K562 (cell line): ENCODE results near the gene ERAS. TPM values are rescaled to one million over a fixed set of nuclear protein-coding genes. Genes with fewer than 3 reads are reported as not detected.

Experiments used
- polyA plus RNA-seq, 8 experiments: library from polyadenylated mRNA; depleted of rRNA in 4 of 8; stranded (reverse) in 5 of 8; unstranded in 3 of 8; fragments of >200 nt; fragmentation: Nextera tagmentation in 2 of 8; fragmentation: Illumina TruSeq in 1 of 8; extraction: Ambion mirVana in 2 of 8; extraction: Trizol in 1 of 8; gene quantifications; 2 replicates each; pipeline versions ENCODE4 v1.2.1 to v1.2.3, GENCODE V29; 2011 to 2014; ENCODE audit warnings: inconsistent platforms in 1 of 8, missing spikeins in 1 of 8
- small RNA-seq: library from RNA; depleted of rRNA; stranded (forward); fragments of <200 nt; gene quantifications from one replicate; pipeline ENCODE3, GENCODE V24; 2014
- total RNA-seq, 7 experiments: library from RNA; depleted of rRNA in 6 of 7; stranded (reverse); fragments of >200 nt in 6 of 7; fragmentation: Illumina TruSeq in 2 of 7; extraction: Trizol in 2 of 7; gene quantifications; 2 replicates each; pipeline versions ENCODE4 v1.2.1 to v1.2.3, GENCODE V29; 2011 to 2021; ENCODE audit warnings: low replicate concordance in 1 of 7

ERAS gene
- total and polyA plus RNA-seq, 9 of the 15 experiments (the other 6 are each of a cell fraction or from before 2014, with no cell fraction given): 0.07 to 0.12 TPM; not detected in 7

Small RNAs within 50 kb of the gene (small RNA-seq; reads per million reads assigned to genes)
- not detected for gene RNU6-29P

Other genes starting within 250 kb of the ERAS start
Only the 7 nearest of the 17 such genes appear.
- 0.27 and 1.1 TPM in 2 replicates for gene GLOD5, start 64.8 kb upstream of the ERAS start, total RNA-seq (2014; rRNA removed)
- 1.5 and 1.7 TPM in 2 replicates for gene GLOD5, start 64.8 kb upstream of the ERAS start, total RNA-seq (2014; rRNA removed; fragmentation: Illumina TruSeq; extraction: Trizol)
- 1.7 and 2.2 TPM in 2 replicates for gene GLOD5, start 64.8 kb upstream of the ERAS start, total RNA-seq (2015; rRNA removed; fragmentation: Illumina TruSeq; extraction: Trizol)
- 1.4 and 1.9 TPM in 2 replicates for gene GLOD5, start 64.8 kb upstream of the ERAS start, total RNA-seq (2021)
- gene GLOD5, start 64.8 kb upstream of the ERAS start, polyA plus RNA-seq (2011; rRNA removed): 3.4 and 4.3 TPM in 2 replicates
- 2.2 and 3.1 TPM in 2 replicates for gene GLOD5, start 64.8 kb upstream of the ERAS start, polyA plus RNA-seq (2014; fragmentation: Illumina TruSeq; extraction: Trizol)
- 1 to 10 TPM; 3.8 to 4.4 TPM for gene GLOD5, start 64.8 kb upstream of the ERAS start, polyA plus RNA-seq (2014; fragmentation: Nextera tagmentation; extraction: Ambion mirVana)
- gene GLOD5, start 64.8 kb upstream of the ERAS start, polyA plus RNA-seq (2014; rRNA removed): 2.0 and 3.2 TPM in 2 replicates
- gene GATA1, start 39.9 kb upstream of the ERAS start, total RNA-seq (2014; rRNA removed): 205 and 244 TPM in 2 replicates
- 45.4 and 62.0 TPM in 2 replicates for gene GATA1, start 39.9 kb upstream of the ERAS start, total RNA-seq (2014; rRNA removed; fragmentation: Illumina TruSeq; extraction: Trizol)
- 115 and 116 TPM in 2 replicates for gene GATA1, start 39.9 kb upstream of the ERAS start, total RNA-seq (2015; rRNA removed; fragmentation: Illumina TruSeq; extraction: Trizol)
- 291 and 297 TPM in 2 replicates for gene GATA1, start 39.9 kb upstream of the ERAS start, total RNA-seq (2021)
- 74.3 and 167 TPM in 2 replicates for gene GATA1, start 39.9 kb upstream of the ERAS start, polyA plus RNA-seq (2011; rRNA removed)
- 273 and 284 TPM in 2 replicates for gene GATA1, start 39.9 kb upstream of the ERAS start, polyA plus RNA-seq (2014; fragmentation: Illumina TruSeq; extraction: Trizol)
- 10 to 100 TPM; 11.9 to 97.4 TPM for gene GATA1, start 39.9 kb upstream of the ERAS start, polyA plus RNA-seq (2014; fragmentation: Nextera tagmentation; extraction: Ambion mirVana)
- 206 and 246 TPM in 2 replicates for gene GATA1, start 39.9 kb upstream of the ERAS start, polyA plus RNA-seq (2014; rRNA removed)
- gene HDAC6, start 24.4 kb upstream of the ERAS start, total RNA-seq (2014; rRNA removed): 60.0 and 71.2 TPM in 2 replicates
- gene HDAC6, start 24.4 kb upstream of the ERAS start, total RNA-seq (2014; rRNA removed; fragmentation: Illumina TruSeq; extraction: Trizol): 59.0 and 66.5 TPM in 2 replicates
- gene HDAC6, start 24.4 kb upstream of the ERAS start, total RNA-seq (2015; rRNA removed; fragmentation: Illumina TruSeq; extraction: Trizol): 48.9 and 52.3 TPM in 2 replicates
- 83.1 and 91.8 TPM in 2 replicates for gene HDAC6, start 24.4 kb upstream of the ERAS start, total RNA-seq (2021)
- gene HDAC6, start 24.4 kb upstream of the ERAS start, polyA plus RNA-seq (2011; rRNA removed): 85.5 and 150 TPM in 2 replicates
- 69.1 and 86.3 TPM in 2 replicates for gene HDAC6, start 24.4 kb upstream of the ERAS start, polyA plus RNA-seq (2014; fragmentation: Illumina TruSeq; extraction: Trizol)
- 10 to 100 TPM; 29.9 to 31.4 TPM for gene HDAC6, start 24.4 kb upstream of the ERAS start, polyA plus RNA-seq (2014; fragmentation: Nextera tagmentation; extraction: Ambion mirVana)
- gene HDAC6, start 24.4 kb upstream of the ERAS start, polyA plus RNA-seq (2014; rRNA removed): 86.0 and 101 TPM in 2 replicates
- 0.54 and 0.61 TPM in 2 replicates for gene PCSK1N, start 9.1 kb downstream of the ERAS start, total RNA-seq (2014; rRNA removed)
- gene PCSK1N, start 9.1 kb downstream of the ERAS start, total RNA-seq (2014; rRNA removed; fragmentation: Illumina TruSeq; extraction: Trizol): not detected in 2 replicates
- gene PCSK1N, start 9.1 kb downstream of the ERAS start, total RNA-seq (2015; rRNA removed; fragmentation: Illumina TruSeq; extraction: Trizol): not detected in 2 replicates
- 0.36 and 0.55 TPM in 2 replicates for gene PCSK1N, start 9.1 kb downstream of the ERAS start, total RNA-seq (2021)
- gene PCSK1N, start 9.1 kb downstream of the ERAS start, polyA plus RNA-seq (2011; rRNA removed): 0.16 TPM in 1 of 2 replicates, not detected in the other
- gene PCSK1N, start 9.1 kb downstream of the ERAS start, polyA plus RNA-seq (2014; fragmentation: Illumina TruSeq; extraction: Trizol): not detected in 2 replicates
- gene PCSK1N, start 9.1 kb downstream of the ERAS start, polyA plus RNA-seq (2014; fragmentation: Nextera tagmentation; extraction: Ambion mirVana): not detected
- gene PCSK1N, start 9.1 kb downstream of the ERAS start, polyA plus RNA-seq (2014; rRNA removed): 0.07 and 0.85 TPM in 2 replicates
- gene TIMM17B, start 71.3 kb downstream of the ERAS start, total RNA-seq (2014; rRNA removed): 122 and 171 TPM in 2 replicates
- 45.7 and 66.0 TPM in 2 replicates for gene TIMM17B, start 71.3 kb downstream of the ERAS start, total RNA-seq (2014; rRNA removed; fragmentation: Illumina TruSeq; extraction: Trizol)
- gene TIMM17B, start 71.3 kb downstream of the ERAS start, total RNA-seq (2015; rRNA removed; fragmentation: Illumina TruSeq; extraction: Trizol): 94.8 and 95.4 TPM in 2 replicates
- gene TIMM17B, start 71.3 kb downstream of the ERAS start, total RNA-seq (2021): 156 and 158 TPM in 2 replicates
- gene TIMM17B, start 71.3 kb downstream of the ERAS start, polyA plus RNA-seq (2011; rRNA removed): 115 and 134 TPM in 2 replicates
- 140 and 176 TPM in 2 replicates for gene TIMM17B, start 71.3 kb downstream of the ERAS start, polyA plus RNA-seq (2014; fragmentation: Illumina TruSeq; extraction: Trizol)
- 10 to 100 TPM in 1 of 2 experiments, 1 to 10 TPM in 1; 9.9 to 69.0 TPM for gene TIMM17B, start 71.3 kb downstream of the ERAS start, polyA plus RNA-seq (2014; fragmentation: Nextera tagmentation; extraction: Ambion mirVana)
- 176 and 184 TPM in 2 replicates for gene TIMM17B, start 71.3 kb downstream of the ERAS start, polyA plus RNA-seq (2014; rRNA removed)
- 255 and 262 TPM in 2 replicates for gene PQBP1, start 71.4 kb downstream of the ERAS start, total RNA-seq (2014; rRNA removed)
- 64.7 and 75.4 TPM in 2 replicates for gene PQBP1, start 71.4 kb downstream of the ERAS start, total RNA-seq (2014; rRNA removed; fragmentation: Illumina TruSeq; extraction: Trizol)
- 112 and 113 TPM in 2 replicates for gene PQBP1, start 71.4 kb downstream of the ERAS start, total RNA-seq (2015; rRNA removed; fragmentation: Illumina TruSeq; extraction: Trizol)
- 182 and 197 TPM in 2 replicates for gene PQBP1, start 71.4 kb downstream of the ERAS start, total RNA-seq (2021)
- 72.8 and 81.5 TPM in 2 replicates for gene PQBP1, start 71.4 kb downstream of the ERAS start, polyA plus RNA-seq (2011; rRNA removed)
- gene PQBP1, start 71.4 kb downstream of the ERAS start, polyA plus RNA-seq (2014; fragmentation: Illumina TruSeq; extraction: Trizol): 227 and 228 TPM in 2 replicates
- gene PQBP1, start 71.4 kb downstream of the ERAS start, polyA plus RNA-seq (2014; fragmentation: Nextera tagmentation; extraction: Ambion mirVana): 10 to 100 TPM; 41.3 to 77.0 TPM
- gene PQBP1, start 71.4 kb downstream of the ERAS start, polyA plus RNA-seq (2014; rRNA removed): 172 and 186 TPM in 2 replicates
- gene SLC35A2, start 85.1 kb downstream of the ERAS start, total RNA-seq (2014; rRNA removed): 18.0 and 22.3 TPM in 2 replicates
- gene SLC35A2, start 85.1 kb downstream of the ERAS start, total RNA-seq (2014; rRNA removed; fragmentation: Illumina TruSeq; extraction: Trizol): 19.6 and 19.8 TPM in 2 replicates
- 19.2 and 20.0 TPM in 2 replicates for gene SLC35A2, start 85.1 kb downstream of the ERAS start, total RNA-seq (2015; rRNA removed; fragmentation: Illumina TruSeq; extraction: Trizol)
- 32.3 and 38.9 TPM in 2 replicates for gene SLC35A2, start 85.1 kb downstream of the ERAS start, total RNA-seq (2021)
- gene SLC35A2, start 85.1 kb downstream of the ERAS start, polyA plus RNA-seq (2011; rRNA removed): 37.4 and 59.3 TPM in 2 replicates
- gene SLC35A2, start 85.1 kb downstream of the ERAS start, polyA plus RNA-seq (2014; fragmentation: Illumina TruSeq; extraction: Trizol): 37.6 and 42.6 TPM in 2 replicates
- gene SLC35A2, start 85.1 kb downstream of the ERAS start, polyA plus RNA-seq (2014; fragmentation: Nextera tagmentation; extraction: Ambion mirVana): 1 to 10 TPM; 3.3 to 5.2 TPM
- gene SLC35A2, start 85.1 kb downstream of the ERAS start, polyA plus RNA-seq (2014; rRNA removed): 32.3 and 36.5 TPM in 2 replicates